Measurements from ENCODE around the gene DYRK3.
A peak's percentile ranks its signal among the peaks of the same experiment; 100 is the strongest.

DYRK3 gene

GRCh38 chr1:206684478-206685333 lies 49.4 kb downstream of the DYRK3 start, which contains the start of gene MAPKAPK2:
MAPKAPK2 (plus strand) TSS chr1:206684905; CDS start chr1:206685230, 325 bp downstream.
- peak; percentile 74 for DNase-seq

DNA sequence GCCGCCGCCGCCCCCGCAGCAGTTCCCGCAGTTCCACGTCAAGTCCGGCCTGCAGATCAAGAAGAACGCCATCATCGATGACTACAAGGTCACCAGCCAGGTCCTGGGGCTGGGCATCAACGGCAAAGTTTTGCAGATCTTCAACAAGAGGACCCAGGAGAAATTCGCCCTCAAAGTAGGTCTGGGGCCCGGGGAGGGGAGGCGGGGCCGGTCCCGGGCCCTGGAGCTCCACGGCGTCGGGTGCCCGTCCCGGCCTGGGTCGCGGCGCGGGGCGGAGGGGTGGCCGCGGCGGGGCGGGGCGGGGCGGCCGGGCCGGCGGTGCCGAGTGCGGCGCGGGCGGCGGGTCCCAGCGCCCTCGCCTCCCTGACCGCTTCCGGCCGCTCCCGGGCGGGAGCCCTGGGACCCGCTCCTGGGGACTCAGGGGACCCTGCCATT lies 50.0 kb downstream of the DYRK3 start:
- no peak for DNase-seq

DNA sequence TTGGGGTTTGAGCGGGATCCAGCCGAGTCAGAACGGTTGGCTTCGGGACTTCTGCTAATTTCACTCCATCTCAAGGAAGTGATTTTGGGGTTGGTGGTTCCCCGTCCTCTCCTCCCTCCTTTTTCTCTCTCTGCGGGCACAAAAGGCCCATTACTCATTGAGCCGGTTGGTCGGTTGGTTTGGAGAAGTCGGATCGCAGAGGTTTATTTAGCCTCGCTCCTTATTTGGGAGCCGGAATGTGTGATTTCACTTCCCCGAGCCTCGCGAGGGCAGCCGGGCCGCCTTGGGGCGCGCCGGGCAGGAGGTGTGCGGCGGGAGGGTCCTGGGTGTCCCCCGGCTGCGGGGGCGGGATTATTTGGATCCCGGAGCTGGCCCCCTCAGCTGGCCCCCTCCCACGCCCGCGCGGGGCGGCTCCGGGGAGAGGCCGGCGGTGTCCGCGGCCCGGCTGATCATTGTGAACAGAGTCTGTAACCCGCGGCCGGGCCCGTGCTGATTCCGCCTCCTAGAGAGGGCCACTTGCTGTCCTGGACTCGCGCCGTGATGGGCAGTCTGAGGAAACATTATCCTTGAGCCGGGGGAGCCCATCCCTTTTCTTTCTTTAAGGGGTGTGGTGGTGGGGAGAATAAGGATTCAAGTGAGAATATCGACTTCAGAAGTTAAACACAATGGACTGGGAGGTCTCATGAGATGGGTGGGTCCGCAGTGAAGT lies 50.6 kb downstream of the DYRK3 start:
- no peak for DNase-seq

GRCh38 chr1:206686478-206687249 lies 51.3 kb downstream of the DYRK3 start:
- DNase-seq: no peak

- no peak for DNase-seq
Observed at GRCh38 chr1:206687251-206687914, 52.0 kb downstream of the DYRK3 start.

- DNase-seq: no peak
Observed at GRCh38 chr1:206687915-206688442, 52.6 kb downstream of the DYRK3 start.

DNA sequence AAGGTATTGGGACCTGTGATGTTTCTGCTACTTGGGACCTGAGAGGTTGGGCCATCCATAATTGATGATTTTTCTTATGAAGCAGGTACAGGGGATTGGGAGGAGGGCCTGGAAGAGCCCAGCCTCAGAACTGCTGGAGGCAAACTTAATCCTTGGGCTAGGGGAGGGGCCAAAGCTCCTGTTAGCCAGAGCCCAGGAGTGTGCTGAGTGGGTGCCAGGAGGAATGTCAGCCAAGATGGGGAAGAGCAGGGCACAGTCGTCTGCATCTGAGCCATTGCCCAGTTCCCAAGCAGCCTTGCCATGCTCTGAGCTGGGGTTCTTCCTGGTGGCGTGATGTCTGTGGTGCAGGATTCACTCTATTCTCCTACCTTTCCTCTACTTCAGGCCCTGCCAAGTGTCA lies 55.2 kb downstream of the DYRK3 start:
- DNase-seq: no peak

- no peak for DNase-seq
Observed at GRCh38 chr1:206691604-206692003, 56.3 kb downstream of the DYRK3 start.

DNA sequence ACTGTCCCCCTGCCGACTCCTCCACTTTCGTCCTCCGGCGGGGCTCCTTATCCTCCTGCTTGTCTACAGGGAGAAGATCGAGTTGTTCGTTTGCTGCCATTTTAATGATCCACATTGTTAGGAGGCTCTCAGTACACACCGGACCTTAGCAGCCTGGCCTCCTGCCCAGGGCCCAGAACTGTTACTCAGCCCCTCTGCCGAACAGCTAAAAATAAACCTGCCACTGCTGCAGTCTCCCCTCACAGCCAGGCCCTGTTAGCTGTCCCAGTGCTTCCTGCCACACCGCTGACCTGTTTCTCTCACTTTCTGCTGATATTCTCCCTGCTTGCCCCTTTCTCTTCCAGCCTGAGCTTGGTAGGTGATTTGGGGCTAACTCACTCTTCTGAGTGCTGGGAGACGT lies 57.7 kb downstream of the DYRK3 start:
- no peak for DNase-seq

- DNase-seq: no peak
Observed at GRCh38 chr1:206693592-206693991, 58.3 kb downstream of the DYRK3 start.

DNA sequence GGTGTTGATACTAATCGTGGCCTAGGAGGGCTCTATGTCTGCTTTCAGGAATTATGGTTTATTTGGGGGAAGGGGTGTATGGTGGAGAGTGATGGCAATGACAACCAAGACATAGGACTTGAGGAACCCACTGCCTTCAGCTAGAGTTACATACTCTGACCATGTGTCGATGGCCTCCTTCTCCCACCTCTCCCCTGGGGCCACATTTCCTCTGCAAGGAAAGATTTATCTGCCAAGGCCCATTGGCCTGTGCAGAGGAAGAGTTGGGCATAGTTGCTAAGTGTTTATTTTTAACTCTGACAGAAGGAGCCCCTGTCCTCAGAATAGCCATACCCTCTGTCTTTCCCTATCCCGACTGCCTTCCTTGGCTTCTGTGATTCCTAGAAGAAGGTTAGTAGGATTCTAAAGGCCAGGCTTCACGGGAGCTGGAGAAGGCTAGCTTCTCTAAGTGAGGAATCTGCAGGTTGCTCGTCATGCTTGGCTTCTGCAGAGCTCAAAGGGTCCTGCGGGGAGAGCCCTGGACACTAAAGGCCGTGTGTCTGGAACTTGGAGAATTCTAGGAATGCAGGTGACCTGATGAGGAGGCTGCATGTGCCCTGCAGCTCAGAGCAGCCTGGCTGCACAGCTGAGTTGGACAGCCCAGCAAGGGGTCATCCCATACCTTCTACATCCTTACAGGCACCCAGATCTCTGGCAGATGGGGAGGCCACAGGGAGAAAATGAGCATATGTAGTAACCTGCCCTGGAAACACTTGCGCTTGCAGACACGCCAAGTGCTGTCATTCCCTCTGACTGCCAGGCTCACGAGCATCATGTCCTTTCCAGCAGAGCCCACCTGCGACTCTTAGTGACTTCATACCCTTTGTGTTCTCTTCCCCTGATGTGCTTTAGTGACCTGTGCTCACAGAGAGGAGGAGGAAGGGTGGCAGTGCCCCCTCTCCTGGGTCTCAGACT lies 59.1 kb downstream of the DYRK3 start:
- DNase-seq: no peak

- DNase-seq: no peak
Observed at GRCh38 chr1:206695733-206696132, 60.4 kb downstream of the DYRK3 start.

- no peak for DNase-seq
Observed at GRCh38 chr1:206696812-206697585, 61.7 kb downstream of the DYRK3 start.

- DNase-seq: no peak
Observed at GRCh38 chr1:206698011-206698410, 62.7 kb downstream of the DYRK3 start.
